ENCODE data around the gene OTUB2.
A peak's percentile ranks its signal among the peaks of the same experiment; 100 is the strongest.

Gene OTUB2

DNA sequence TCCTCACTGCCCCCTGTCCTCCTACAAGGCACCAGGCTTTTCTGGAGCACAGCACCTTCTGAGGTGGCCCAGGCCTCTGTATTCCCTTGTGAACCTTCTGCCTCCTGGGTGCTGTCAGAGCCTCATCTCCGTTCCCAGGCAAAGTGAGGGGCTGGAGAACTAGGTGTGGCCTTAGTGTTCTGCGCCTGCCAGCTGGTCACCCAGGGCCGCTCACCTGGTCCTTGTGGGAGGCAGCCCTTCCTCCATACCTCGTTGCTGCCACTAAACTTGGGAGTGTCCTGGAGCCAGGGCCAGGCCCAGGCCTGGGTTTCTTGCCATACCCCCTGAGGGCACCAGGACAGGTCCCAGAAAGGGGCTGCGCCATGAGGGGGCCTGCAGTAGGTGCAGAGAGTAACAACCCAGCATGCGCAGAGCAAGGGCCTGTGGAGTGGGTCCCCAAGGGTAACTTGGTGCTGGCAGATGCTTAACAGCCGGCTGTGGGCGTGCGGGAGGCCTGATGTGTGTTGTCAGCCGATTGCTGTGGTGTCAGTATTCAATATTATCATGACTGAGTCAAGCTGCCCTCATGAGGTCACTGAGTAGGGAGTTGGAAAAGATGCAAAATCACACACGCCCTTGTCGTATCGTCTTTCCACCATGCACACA lies 17.1 kb downstream of the OTUB2 start:
- DNase-seq = no peak

DNA sequence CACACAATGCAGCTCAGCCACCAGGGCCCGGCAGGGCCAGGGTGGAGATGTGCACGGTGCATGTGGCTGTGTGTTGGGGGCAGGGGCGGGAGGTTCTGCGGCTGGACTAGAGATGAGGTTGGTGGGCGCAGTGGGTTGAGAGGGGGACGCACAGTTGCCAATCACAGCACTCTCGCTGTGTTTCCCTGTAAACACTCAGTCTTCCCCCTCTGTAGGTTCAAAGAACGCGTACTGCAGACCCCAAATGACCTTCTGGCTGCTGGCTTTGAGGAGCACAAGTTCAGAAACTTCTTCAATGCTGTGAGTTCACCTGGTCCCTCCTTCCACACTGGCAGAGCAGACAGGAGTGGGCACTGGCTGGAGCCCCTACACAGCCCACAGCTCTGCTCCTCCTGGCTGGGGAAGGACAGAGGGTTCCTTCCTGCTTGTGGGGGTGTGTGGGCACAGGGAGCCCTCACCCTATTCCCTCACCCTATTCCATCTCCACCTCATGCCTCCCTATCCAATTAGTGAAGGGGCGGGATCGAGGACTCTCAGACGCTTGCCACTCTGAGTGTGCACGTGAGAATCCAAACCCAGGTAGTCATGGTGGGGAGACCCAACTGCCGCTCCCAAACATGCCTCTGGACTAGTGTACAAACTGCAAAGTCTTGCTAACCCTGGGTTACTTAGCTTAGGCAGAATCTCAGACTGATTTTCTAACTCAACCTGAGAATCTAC lies 17.8 kb downstream of the OTUB2 start:
- no peak for DNase-seq

DNA sequence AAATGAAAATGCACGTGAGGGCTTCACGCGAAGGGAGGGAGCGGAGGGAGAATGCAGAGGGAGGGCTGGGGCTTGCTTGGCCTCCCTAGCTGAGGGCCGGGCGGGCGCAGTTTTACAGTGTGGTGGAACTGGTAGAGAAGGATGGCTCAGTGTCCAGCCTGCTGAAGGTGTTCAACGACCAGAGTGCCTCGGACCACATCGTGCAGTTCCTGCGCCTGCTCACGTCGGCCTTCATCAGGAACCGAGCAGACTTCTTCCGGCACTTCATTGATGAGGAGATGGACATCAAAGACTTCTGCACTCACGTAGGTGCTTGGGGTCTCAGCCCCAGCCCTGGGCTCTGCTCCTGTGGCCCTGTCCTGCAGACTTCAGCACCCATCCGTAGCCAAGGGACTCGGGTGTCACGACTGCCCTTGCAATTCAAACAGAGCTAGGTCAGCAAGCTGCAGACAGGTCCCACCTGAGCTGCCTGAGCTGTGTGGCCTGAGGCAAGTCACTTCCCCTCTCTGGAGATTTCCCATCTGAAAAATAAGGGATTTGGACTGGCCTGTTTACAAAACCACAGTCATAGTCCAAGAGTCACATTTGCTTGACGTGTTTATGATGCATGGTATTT lies 18.4 kb downstream of the OTUB2 start:
- DNase-seq = no peak

DNA sequence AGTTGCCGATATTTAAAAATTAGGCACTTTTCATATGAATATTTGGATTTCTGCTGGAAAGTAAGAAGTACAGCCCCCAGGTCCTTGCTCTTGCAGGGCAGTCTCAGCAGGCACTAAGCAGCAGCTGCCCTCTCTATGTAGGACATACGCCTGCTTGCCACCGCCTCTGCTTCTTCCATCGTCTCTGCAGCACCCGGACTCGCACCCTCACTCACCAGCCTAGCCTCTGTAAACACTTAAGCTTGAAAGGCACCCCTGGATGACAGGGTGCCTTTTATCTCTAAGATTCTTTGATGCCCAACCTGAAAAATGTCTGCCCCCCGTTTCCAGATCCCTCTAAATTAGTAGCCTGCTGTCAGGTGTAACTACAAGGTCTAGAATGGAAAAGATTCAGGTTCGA lies 19.0 kb downstream of the OTUB2 start:
- no peak for DNase-seq

DNA sequence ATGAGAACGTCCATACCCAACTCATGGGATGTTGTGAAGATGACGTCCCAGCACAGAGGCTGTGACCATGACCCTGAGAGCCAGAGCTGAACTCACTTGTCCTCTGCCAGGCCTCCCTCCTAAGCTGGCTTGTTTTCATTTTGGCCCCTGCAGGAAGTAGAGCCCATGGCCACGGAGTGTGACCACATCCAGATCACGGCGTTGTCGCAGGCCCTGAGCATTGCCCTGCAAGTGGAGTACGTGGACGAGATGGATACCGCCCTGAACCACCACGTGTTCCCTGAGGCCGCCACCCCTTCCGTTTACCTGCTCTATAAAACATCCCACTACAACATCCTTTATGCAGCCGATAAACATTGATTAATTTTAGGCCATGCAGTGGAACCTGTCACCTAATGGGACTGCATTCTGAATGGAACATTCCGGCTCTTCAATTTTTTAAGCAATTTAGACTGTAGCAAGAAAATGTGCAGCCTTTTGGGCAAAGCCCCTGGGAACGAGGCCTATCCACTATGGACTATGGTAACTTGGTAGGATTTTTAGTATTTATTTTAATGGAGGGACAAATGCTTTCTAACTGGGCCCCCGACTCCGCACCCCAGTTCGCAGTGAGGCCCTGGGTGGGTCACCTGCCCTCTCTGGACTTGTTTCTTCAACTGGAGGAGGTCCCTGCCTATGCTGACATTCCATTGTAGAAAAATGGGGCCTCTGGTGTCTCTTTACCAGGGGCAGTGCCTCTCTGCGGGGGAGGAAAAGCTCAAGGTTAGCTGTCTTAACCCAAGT lies 19.6 kb downstream of the OTUB2 start:
- DNase-seq = no peak

DNA sequence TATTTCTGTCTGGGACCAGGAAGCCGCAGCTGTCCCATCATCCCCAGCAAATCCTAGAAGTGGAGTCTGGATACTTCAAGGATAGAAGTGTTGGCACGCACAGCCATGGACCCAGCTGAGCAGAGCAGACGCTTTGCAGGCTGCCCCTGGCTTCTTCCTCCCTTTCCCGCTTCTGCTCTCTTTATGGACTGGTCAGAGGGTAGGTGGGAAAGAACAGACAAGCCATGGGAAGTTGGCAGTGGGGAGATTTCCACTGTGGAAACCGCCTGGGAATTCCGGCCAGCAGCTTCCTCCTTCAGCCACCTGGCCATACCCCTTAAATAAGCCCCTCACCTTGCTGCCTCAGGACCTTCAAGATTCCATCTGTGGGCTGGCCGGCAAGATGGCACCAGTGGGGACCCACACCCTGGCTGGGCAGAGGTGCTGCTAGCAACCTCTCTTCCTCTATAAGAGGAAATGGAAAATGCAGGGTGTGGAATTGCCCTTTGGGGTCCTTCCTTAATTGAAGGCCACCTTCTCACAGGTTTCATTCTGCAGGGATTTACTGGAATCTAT lies 20.6 kb downstream of the OTUB2 start:
- no peak for DNase-seq

DNA sequence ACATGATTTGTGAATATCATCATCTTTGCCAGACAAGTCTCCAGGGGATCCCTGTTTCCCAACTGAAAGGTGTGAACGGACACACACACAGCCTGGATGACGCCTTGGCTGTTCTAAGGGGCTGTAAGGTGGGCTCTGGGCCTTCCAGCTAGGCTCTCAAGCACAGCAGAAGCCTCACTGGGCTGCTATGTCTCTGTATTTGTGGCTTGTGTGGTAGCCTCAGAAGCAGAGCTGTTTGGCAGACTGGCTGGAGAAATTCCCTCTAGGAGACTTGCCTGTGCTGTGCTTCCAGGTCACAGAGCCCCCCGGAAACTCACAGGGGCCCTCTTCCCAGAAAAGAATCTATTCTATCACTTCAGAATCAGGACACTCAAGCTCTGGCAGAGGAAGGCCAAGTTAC lies 21.4 kb downstream of the OTUB2 start:
- DNase-seq = no peak

DNA sequence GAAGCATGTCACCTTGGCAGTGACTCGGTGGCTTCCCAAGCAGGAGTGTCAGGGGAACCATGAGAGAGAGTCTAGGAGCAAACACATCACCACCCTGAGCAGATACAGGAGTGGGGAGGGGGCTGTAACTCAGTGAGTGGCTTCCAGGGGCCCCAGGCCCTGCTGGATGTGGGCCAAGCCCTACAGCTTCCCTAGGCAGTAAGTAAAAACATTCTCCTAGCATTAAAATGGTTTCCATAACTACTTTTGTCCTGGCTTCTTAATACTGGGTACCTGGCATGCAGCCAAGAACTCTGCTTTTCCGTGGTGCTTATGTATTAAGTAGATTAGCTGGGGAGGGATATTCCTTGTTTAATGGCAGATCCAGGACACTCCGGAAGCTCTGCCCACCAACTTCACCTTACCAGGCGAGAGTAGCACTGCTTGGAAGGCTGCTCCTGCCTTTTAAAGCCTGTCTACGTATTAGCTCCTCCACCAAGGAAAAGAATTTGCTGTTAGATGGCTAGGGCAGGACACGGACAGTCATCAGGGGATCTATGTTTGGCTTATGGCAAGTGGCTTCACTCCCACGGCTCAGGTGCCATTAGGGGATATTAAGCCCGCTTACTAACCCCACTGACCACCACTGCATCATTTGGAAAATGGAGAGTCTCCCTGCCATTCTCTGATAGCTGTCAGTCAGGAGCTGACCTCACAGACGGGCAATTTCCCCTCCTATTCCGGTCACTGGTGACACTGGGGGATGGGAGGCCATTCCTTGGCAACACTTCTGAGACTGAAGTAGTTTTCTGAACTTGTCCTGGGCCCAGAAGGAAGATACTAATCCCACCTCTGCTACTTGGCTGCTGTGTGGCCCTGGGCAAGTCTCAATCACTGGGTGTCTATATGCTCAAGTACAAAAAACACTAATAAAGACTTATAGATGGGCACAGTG lies 22.8 kb downstream of the OTUB2 start:
- no peak for DNase-seq

DNA sequence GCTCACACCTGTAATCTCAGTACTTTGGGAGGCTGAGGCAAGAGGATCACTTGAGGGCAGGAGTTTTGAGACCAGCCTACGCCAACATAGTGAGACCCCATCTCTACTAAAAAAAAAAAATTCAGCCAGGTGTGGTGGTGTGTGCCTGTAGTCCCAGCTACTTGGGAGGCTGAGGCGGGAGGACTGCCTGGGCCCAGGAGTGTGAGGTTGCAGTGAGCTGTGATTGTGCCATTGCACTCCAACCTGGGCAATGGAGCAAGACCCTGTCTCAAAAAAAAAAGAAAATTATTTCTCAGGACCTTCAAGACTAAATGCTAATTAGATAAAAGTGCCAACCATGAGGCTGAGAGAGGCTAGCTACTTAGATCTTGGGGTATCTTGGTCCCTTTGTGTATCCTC lies 23.5 kb downstream of the OTUB2 start:
- DNase-seq = no peak

DNA sequence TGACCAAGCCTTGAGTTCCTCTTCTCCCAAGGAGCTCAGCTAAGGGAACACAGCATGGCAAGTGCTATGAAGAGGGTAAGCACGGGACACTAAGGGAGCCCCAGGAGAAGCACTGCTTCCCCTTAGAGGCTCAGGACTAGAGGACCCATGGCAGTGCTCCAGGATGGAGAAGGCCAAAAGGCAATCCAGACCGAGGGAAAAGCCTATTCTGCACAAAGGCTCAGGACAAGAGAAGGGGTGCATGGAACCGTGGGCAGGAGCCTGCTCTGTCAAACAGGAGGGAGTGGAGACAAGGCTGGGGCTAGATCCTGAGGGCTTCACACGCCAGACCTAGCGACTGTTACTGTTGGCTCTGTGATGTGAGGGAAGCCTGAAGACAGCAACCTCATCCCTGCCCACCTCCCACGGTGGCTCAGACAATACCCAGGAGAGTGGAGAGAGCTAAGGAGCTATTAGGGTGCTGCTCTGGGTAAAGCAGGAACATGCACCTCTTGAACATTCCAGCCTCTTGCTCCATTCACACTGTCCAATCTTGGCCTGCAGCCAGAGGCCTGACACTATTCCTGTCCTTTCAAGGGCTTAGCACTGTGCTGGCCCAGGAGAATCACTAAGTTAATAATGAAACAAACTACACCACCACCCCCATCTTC lies 24.2 kb downstream of the OTUB2 start:
- no peak for DNase-seq

DNA sequence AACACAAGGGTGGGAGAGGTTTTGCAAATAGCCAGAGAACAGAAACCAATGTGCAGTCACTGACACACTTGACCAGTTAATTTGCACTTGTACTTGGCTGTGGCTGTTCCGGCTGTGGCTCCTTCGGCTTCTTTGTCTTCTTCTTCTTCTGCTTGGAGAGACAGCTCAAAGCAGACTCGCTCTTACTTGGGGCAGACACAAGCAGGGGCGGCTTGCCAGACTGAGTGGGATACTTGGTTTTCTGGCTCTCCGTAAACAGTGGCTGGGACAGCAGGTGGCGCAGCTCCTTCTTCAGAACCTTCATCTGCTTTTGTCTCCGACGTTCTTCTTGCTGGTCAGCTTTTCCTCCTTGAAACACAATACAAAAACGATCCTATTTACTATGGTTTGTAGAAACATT lies 25.0 kb downstream of the OTUB2 start:
- DNase-seq = no peak

DNA sequence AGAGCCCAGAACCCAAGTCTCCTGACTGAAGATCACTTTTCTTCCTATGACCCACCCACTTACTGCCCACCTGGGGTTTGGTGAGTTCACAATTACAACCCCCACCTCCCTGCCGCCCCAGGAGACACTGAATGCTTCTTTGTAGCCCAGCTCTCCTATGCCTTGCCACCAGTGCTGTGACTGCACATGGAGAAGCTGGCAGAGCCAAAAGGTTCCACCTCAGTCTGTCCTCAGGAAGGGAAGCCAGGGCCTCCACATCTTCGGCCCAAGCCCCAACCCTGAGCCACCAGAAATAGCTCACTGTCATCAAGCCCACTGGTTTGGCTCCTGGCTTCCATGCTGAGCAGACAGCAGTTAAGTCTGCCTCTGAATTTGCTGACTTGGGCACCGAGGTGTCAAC lies 25.6 kb downstream of the OTUB2 start:
- DNase-seq = no peak

DNA sequence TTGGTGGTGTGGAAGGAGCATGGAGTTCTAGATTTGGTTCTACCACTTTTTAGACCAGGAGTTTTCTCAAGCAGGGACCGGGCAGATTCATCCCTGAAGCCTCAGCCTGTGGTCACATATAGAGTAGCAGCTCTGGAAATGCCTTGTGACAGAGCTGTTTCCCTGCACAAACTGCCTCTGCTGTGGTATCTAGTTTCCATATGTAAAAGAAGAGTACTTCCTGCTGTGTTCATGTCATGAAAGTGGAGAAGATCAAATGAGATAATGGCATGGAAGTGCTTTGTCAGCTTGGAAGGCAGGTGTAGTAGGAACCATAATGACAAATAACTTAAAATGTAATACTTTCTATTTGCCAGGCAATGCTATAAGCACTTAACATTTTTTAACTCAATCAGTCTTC lies 26.1 kb downstream of the OTUB2 start:
- DNase-seq = no peak

DNA sequence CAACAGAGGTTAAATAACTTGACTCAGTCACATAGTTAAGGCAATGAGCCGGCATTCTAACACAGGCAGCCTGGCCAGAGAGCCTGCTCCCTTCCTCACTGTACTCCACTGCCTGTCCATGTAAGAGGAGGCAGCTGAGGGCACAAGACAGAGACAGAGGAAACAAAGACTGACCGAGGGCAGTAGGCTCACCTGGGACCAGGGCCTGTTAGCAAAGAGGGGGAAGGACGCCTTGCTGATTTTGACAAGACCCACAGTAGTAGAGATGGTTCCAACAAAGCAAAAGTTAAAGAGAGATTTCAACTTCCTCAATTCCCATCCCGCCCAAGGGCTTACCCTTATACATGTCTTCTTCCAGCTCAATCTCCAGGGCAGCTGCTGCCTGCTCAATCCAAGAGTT lies 26.5 kb downstream of the OTUB2 start:
- no peak for DNase-seq

DNA sequence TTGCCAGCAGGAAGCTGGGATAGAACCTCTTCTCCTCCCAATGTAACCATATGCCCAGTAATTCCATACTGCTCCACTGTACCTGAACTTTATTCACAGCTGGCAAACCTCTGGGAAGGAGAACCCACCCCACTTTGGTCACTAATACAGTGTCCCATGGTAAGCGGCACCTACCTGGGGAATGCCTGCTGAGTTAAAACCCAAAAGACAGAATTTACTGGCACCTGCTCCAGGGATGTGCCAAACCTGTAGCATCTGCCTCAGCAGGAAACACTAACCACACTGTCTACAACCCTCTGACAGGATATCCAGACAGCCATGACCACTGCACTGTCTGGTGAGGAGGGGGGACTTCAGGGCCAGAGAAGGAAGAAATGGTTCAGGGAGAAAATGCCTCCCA lies 28.3 kb downstream of the OTUB2 start:
- no peak for DNase-seq

DNA sequence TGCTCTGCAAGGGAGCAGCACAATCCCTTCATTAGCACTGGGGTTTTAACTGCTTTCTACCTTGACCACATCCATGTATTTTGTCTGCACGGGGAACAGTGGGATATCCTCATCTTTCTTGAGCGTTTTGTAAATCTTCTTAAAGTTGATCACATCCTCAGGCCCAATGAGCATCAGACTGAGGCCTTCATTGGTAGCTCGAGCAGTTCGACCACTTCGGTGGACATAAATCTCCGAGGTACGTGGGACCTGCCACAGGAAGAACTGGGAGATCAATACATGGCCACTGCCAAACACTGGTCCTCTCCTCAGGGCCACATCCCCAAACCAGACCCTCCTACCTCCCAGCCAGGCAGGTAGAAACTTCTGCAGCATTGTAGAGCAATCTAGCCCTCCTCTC lies 28.8 kb downstream of the OTUB2 start:
- no peak for DNase-seq

DNA sequence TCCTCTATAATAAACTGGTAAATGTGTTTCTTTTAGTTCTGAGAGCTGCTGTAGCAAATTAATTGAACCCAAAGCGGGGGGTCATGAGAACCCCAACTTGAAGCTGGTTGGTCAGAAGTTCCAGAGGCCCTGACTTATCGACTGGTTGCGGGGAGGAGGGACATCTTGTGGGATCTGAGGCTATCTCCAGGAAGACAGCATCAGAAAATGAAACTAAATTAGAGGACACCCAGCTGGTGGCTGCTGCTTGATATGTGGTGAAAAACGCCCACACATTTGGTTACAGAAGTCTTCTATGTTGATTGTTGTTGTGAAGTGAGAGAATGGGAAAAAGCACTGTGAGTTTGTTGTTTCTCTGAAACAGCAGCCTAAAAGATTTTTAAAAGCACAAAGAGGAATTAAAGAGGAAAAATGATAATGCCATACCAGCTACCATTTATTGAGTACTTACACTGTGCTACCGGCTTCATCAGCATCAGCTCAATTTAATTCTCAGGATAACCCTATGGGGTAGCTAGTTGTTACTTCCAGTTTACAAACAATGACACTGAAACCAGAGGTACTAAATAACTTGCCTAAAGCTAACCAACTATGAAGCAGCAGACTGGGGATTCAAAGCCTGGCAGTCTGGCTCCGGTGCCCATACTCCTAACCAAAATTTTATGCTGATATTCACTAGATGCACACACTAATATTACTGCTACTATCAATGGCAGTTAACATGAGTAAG lies 30.6 kb downstream of the OTUB2 start:
- DNase-seq = peak; percentile 72

DNA sequence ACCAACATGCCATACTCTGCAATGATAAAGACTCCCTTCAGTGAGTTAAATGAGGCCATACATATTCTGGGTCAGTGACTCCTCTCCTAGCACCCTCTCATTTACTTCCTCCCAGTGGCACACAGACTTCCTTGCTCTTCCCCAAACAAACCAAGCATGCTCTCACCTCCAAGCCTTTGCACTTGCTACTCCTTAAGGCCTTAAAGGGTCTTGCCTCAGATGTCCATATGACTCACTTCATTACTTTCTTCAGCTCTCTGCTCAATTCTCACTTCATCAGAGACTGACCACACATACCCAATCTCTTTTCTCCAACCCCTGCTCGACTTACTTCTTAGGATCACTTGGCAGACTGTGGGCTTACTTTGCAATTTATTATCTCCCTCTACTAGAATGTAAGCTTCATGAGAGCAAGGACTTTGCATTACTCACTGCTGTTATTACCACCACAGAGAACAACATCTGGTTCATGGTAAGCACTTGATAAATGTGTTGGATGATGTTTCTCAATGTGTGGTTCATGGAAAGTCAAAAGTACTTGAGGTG lies 32.1 kb downstream of the OTUB2 start:
- no peak for DNase-seq

DNA sequence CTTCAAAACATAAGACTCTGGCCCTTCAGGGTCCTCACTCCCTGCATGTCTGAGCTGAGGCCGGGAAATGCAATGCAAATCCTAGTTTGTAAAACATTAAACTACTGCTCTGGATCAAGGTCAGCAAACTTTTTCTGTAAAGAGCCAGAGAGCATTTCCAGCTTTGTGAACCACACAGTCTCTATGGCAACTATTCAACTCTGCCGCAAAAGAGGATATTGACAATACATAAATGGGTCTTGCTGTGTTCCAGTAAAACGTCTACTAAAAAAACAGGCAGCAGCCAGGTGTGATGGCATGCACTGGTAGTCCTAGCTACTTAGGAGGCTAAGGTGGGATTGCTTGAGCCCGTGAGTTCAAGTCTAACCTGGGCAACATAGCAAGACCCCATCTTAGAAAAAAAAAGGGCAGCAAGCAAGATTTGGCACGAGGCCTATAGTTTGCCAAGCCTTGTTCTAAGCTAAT lies 32.6 kb downstream of the OTUB2 start:
- DNase-seq = no peak

DNA sequence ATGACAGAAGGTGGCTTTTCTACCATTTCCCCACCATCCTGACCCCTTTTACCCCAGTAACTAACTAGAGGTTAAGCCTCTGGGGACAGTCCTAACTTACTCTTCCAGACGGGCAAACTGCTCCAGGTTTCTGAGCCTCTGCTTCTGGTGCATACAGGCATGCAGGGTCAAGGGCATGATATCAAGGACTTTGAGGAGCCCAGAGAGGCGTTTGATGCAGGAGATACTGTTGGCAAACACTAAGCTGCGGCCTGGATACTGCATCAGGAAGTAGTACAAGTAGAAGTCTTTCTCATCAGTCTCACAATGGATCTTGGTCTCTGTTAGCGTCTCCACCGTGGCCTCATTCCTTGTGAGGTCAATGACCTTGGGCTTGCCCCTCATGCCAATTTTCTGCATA lies 33.9 kb downstream of the OTUB2 start:
- DNase-seq = no peak

Data from suppressor macrophage treated with lipopolysaccharide for 4 hours (primary cell).